GM19455 (cell line): ENCODE results near the gene EXOC8.
"Not testable (repeated sequence)": the region's sequence is repeated elsewhere in the genome, so short reads cannot be mapped to it uniquely, and the experiment has no call there.

Experiments
- ATAC-seq: cut with Tn5 transposase; IDR thresholded peaks from one replicate; pipeline ENCODE4 v1.9.1; 2021; ENCODE audit not compliant: unreplicated experiment

EXOC8 gene

GRCh38 chr1:231353086-231353485 lies 15.4 kb upstream of the EXOC8 start:
- ATAC-seq: no peak

GRCh38 chr1:231351816-231352215 lies 14.2 kb upstream of the EXOC8 start:
- ATAC-seq: no peak

- ATAC-seq: not testable (repeated sequence)
Measured at GRCh38 chr1:231348856-231349255, 11.2 kb upstream of the EXOC8 start.

- ATAC-seq: no peak
Measured at GRCh38 chr1:231348442-231348841, 10.8 kb upstream of the EXOC8 start.

- ATAC-seq: no peak
Measured at GRCh38 chr1:231347961-231348360, 10.3 kb upstream of the EXOC8 start.

GRCh38 chr1:231340328-231341013 lies 2.8 kb upstream of the EXOC8 start:
- no peak for ATAC-seq

- ATAC-seq: peak; percentile 10
Measured at GRCh38 chr1:231338270-231339128, 847 bp upstream of the EXOC8 start, which contains the start of gene SPRTN. TSS of gene SPRTN (plus strand) at chr1:231338293. CDS start at chr1:231338384, 91 bp downstream.

GRCh38 chr1:231337043-231337471 lies 595 bp downstream of the EXOC8 start:
- ATAC-seq: peak; percentile 29

- no peak for ATAC-seq
Measured at GRCh38 chr1:231335663-231336602, 1.7 kb downstream of the EXOC8 start.

GRCh38 chr1:231334952-231335351 lies 2.7 kb downstream of the EXOC8 start:
- no peak for ATAC-seq

- peak; percentile 29 for ATAC-seq
Measured at GRCh38 chr1:231334079-231334666, 3.5 kb downstream of the EXOC8 start.

GRCh38 chr1:231332761-231333160 lies 4.9 kb downstream of the EXOC8 start:
- no peak for ATAC-seq

- ATAC-seq: no peak
Measured at GRCh38 chr1:231329483-231329882, 8.2 kb downstream of the EXOC8 start.

- ATAC-seq: no peak
Measured at GRCh38 chr1:231327617-231328016, 10.0 kb downstream of the EXOC8 start.

GRCh38 chr1:231326248-231326647 lies 11.4 kb downstream of the EXOC8 start:
- no peak for ATAC-seq

- no peak for ATAC-seq
Measured at GRCh38 chr1:231324660-231325059, 13.0 kb downstream of the EXOC8 start.

- no peak for ATAC-seq
Measured at GRCh38 chr1:231322880-231323530, 14.6 kb downstream of the EXOC8 start.

- no peak for ATAC-seq
Measured at GRCh38 chr1:231319080-231319479, 18.6 kb downstream of the EXOC8 start.

- ATAC-seq: no peak
Measured at GRCh38 chr1:231318568-231318967, 19.1 kb downstream of the EXOC8 start.

GRCh38 chr1:231318015-231318355 lies 19.7 kb downstream of the EXOC8 start:
- no peak for ATAC-seq
